PC-3 (cell line): Measurements from ENCODE around the gene DCTD. TPM values are rescaled to one million over a fixed set of nuclear protein-coding genes. Genes with fewer than 3 reads are reported as not detected.

Source experiments
- ATAC-seq: fragments of 200-7000 bp; cut with Tn5 transposase; 2 replicates; pipeline ENCODE4 v1.9.1; 2020; ENCODE audit warnings: mild to moderate bottlenecking, moderate library complexity
- BruUV-seq: library from RNA; stranded (reverse); fragments of 400-500 nt; replicated peaks from 2 replicates; lab custom pipeline; 2021; lab: Mats Ljungman, UMichigan
- CTCF ChIA-PET: fragments of 300-600 bp; sonication (Branson Sonifier 250); formaldehyde crosslinking; loops from one replicate; lab custom pipeline; 2022; ENCODE audit warnings: antibody characterized with exemption; lab: Charles Lee
- POLR2A ChIA-PET: fragments of 300-600 bp; sonication (Branson Sonifier 250); formaldehyde crosslinking; loops from one replicate; lab custom pipeline; 2022; ENCODE audit warnings: antibody characterized with exemption; ENCODE audit not compliant: unreplicated experiment; lab: Charles Lee
- DNase-seq: peaks from one replicate; pipeline ENCODE4 v3.0.0-alpha.2; 2015
- H2AFZ ChIP-seq: fragments of 300-600 bp; sonication (generic); 2 replicates; pipeline ENCODE4 v1.6.0; 2016; ENCODE audit warnings: antibody characterized with exemption, low read length
- H3F3A ChIP-seq: fragments of 300-600 bp; sonication (generic); one replicate; pipeline ENCODE4 v1.6.0; 2017; ENCODE audit warnings: antibody characterized with exemption, low read length, control low read depth, mild to moderate bottlenecking; ENCODE audit not compliant: unreplicated experiment
- H3K27ac ChIP-seq: fragments of 300-600 bp; sonication (generic); 2 replicates; pipeline ENCODE4 v1.5.1; 2016; ENCODE audit warnings: mild to moderate bottlenecking, low read length
- H3K27me3 ChIP-seq: fragments of 300-600 bp; sonication (generic); 2 replicates; pipeline ENCODE4 v1.6.1; 2016; ENCODE audit warnings: low read length, mixed read lengths
- H3K36me3 ChIP-seq: fragments of 300-600 bp; sonication (generic); 2 replicates; pipeline ENCODE4 v1.6.1; 2016; ENCODE audit warnings: low read depth, mixed run types, low read length, mixed read lengths
- H3K4me1 ChIP-seq: fragments of 300-600 bp; sonication (generic); 2 replicates; pipeline ENCODE4 v1.5.1; 2016; ENCODE audit warnings: low read length; ENCODE audit not compliant: insufficient read depth
- H3K4me2 ChIP-seq: fragments of 300-600 bp; sonication (generic); 2 replicates; pipeline ENCODE4 v1.6.0; 2016; ENCODE audit warnings: low read length
- H3K4me3 ChIP-seq: fragments of 300-600 bp; sonication (generic); 2 replicates; pipeline ENCODE4 v1.5.1; 2016; ENCODE audit warnings: mild to moderate bottlenecking, low read length, mixed read lengths
- H3K79me2 ChIP-seq: fragments of 300-600 bp; sonication (generic); 2 replicates; pipeline ENCODE4 v1.6.1; 2017; ENCODE audit warnings: low read length, mixed read lengths
- H3K9ac ChIP-seq: fragments of 300-600 bp; sonication (generic); 2 replicates; pipeline ENCODE4 v1.6.0; 2016; ENCODE audit warnings: mild to moderate bottlenecking, low read length
- H3K9me2 ChIP-seq: fragments of 300-600 bp; sonication (generic); replicated peaks from 2 replicates; pipeline ENCODE4 v1.6.1; 2016; ENCODE audit warnings: mixed run types, low read length, mixed read lengths
- H3K9me3 ChIP-seq: fragments of 300-600 bp; sonication (generic); 2 replicates; pipeline ENCODE4 v1.6.1; 2016; ENCODE audit warnings: low read length, mixed read lengths
- H4K20me1 ChIP-seq: fragments of 300-600 bp; sonication (generic); 2 replicates; pipeline ENCODE4 v1.6.1; 2016; ENCODE audit warnings: low read length, mixed read lengths
- CTCF ChIP-seq: fragments of 300-600 bp; sonication (generic); conservative IDR thresholded peaks from 2 replicates; pipeline ENCODE4 v1.5.1; 2017; ENCODE audit warnings: antibody characterized with exemption, low read depth, mild to moderate bottlenecking, low read length
- EZH2 ChIP-seq: fragments of 300-600 bp; sonication (generic); IDR thresholded peaks from one replicate; pipeline ENCODE4 v1.6.1; 2017; ENCODE audit warnings: antibody characterized with exemption, mild to moderate bottlenecking, low read length; ENCODE audit not compliant: unreplicated experiment
- EZH2phosphoT487 ChIP-seq: fragments of 300-600 bp; sonication (generic); IDR thresholded peaks from 2 replicates; pipeline ENCODE4 v1.6.1; 2018; ENCODE audit warnings: mild to moderate bottlenecking, antibody characterized with exemption, low read length, borderline replicate concordance
- intact Hi-C: fragments of 100-400 bp; cut with micrococcal nuclease; formaldehyde crosslinking; loops from 2 replicates; pipeline ENCODE4 v1.9.0; 2023
- total RNA-seq: library from RNA; depleted of rRNA; stranded (reverse); fragments of >200 nt; gene quantifications from 2 replicates; pipeline ENCODE4 v1.2.3, GENCODE V29; 2014

The DCTD gene
- total RNA-seq, 1 experiment from 2014 or later = 58.1 TPM

GRCh38 chr4:182874304-182874751, 42.9 kb downstream of the DCTD start:
- no peaks in the 10 kb centered on the region for H3K4me1 ChIP-seq
- H3F3A ChIP-seq = no peaks in the 10 kb centered on the region
- no peaks in the 10 kb centered on the region for H3K9me2 ChIP-seq
- no peaks in the 10 kb centered on the region for H4K20me1 ChIP-seq
- H3K27ac ChIP-seq = no peak overlapping the region
- H3K9ac ChIP-seq = no peak overlapping the region
- intact Hi-C loops = no loop called here
- no peak overlapping the region for H2AFZ ChIP-seq
- H3K4me3 ChIP-seq = no peak overlapping the region
- H3K79me2 ChIP-seq = no peaks in the 10 kb centered on the region
- no TSS peak for BruUV-seq
- DNase-seq (no peak), ATAC-seq (no peak)
- H3K27me3 ChIP-seq = no peaks in the 10 kb centered on the region
- no peak overlapping the region for H3K4me2 ChIP-seq
- CTCF ChIA-PET = no interaction called here
- no peaks in the 10 kb centered on the region for H3K36me3 ChIP-seq
- no peaks in the 10 kb centered on the region for H3K9me3 ChIP-seq
- POLR2A ChIA-PET = no interaction called here
- TF ChIP-seq EZH2 (no peak), EZH2phosphoT487 (no peak), CTCF (no peak)

GRCh38 chr4:182873726-182874125, 43.5 kb downstream of the DCTD start:
- ChIA-PET CTCF (no interaction called here), POLR2A (no interaction called here)
- Histone ChIP-seq H3K27ac (no peak overlapping the region), H3K4me3 (no peak overlapping the region), H2AFZ (no peak overlapping the region), H3K79me2 (no peaks in the 10 kb centered on the region), H4K20me1 (no peaks in the 10 kb centered on the region), H3F3A (no peaks in the 10 kb centered on the region), H3K9me2 (no peaks in the 10 kb centered on the region), H3K4me1 (no peaks in the 10 kb centered on the region), H3K9me3 (no peaks in the 10 kb centered on the region), H3K9ac (no peak overlapping the region), H3K4me2 (no peak overlapping the region), H3K27me3 (no peaks in the 10 kb centered on the region), H3K36me3 (no peaks in the 10 kb centered on the region)
- intact Hi-C loops = no loop called here
- TF ChIP-seq CTCF (no peak), EZH2 (no peak), EZH2phosphoT487 (no peak)
- no TSS peak for BruUV-seq
- ATAC-seq (no peak), DNase-seq (no peak)

GRCh38 chr4:182873289-182873688, 43.9 kb downstream of the DCTD start:
- Histone ChIP-seq H3K27ac (no peak overlapping the region), H3K4me2 (no peak overlapping the region), H3K9ac (no peak overlapping the region), H3K4me3 (no peak overlapping the region), H2AFZ (no peak overlapping the region), H3K27me3 (no peaks in the 10 kb centered on the region), H3F3A (no peaks in the 10 kb centered on the region), H3K79me2 (no peaks in the 10 kb centered on the region), H4K20me1 (no peaks in the 10 kb centered on the region), H3K36me3 (no peaks in the 10 kb centered on the region), H3K4me1 (no peaks in the 10 kb centered on the region), H3K9me3 (no peaks in the 10 kb centered on the region), H3K9me2 (no peaks in the 10 kb centered on the region)
- no peak for ATAC-seq
- DNase-seq = no peak
- ChIA-PET CTCF (no interaction called here), POLR2A (no interaction called here)
- TF ChIP-seq CTCF (no peak), EZH2phosphoT487 (no peak)
- intact Hi-C loops = no loop called here
- BruUV-seq = no TSS peak
